T-helper 1 cell treated with Interleukin-12 subunit alpha and Interleukin-12 subunit beta and Interleukin-4 antibody, amounts not matched to agents 30 μg/mL and 1 μg/mL, for 36 hours (primary cell): Measurements from ENCODE around the gene LCP1.
"Not testable (repeated sequence)": the region's sequence is repeated elsewhere in the genome, so short reads cannot be mapped to it uniquely, and the experiment has no call there.

Experiments
- H3K27ac Mint-ChIP-seq: one replicate; pipeline ENCODE4 v1.8.0; 2021; ENCODE audit warnings: mild to moderate bottlenecking, mixed read lengths
- H3K27me3 Mint-ChIP-seq: one replicate; pipeline ENCODE4 v1.8.0; 2021; ENCODE audit warnings: low read depth, mixed read lengths
- H3K36me3 Mint-ChIP-seq: one replicate; pipeline ENCODE4 v1.8.0; 2021; ENCODE audit warnings: low read depth, mixed read lengths
- H3K4me1 Mint-ChIP-seq: one replicate; pipeline ENCODE4 v1.8.0; 2021; ENCODE audit warnings: low read depth, mixed read lengths
- H3K4me3 Mint-ChIP-seq: one replicate; pipeline ENCODE4 v1.8.0; 2021; ENCODE audit warnings: mild to moderate bottlenecking, moderate library complexity, mixed read lengths
- H3K9me3 Mint-ChIP-seq: one replicate; pipeline ENCODE4 v1.8.0; 2021; ENCODE audit warnings: mixed read lengths

Gene LCP1, protein sequence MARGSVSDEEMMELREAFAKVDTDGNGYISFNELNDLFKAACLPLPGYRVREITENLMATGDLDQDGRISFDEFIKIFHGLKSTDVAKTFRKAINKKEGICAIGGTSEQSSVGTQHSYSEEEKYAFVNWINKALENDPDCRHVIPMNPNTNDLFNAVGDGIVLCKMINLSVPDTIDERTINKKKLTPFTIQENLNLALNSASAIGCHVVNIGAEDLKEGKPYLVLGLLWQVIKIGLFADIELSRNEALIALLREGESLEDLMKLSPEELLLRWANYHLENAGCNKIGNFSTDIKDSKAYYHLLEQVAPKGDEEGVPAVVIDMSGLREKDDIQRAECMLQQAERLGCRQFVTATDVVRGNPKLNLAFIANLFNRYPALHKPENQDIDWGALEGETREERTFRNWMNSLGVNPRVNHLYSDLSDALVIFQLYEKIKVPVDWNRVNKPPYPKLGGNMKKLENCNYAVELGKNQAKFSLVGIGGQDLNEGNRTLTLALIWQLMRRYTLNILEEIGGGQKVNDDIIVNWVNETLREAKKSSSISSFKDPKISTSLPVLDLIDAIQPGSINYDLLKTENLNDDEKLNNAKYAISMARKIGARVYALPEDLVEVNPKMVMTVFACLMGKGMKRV

DNA sequence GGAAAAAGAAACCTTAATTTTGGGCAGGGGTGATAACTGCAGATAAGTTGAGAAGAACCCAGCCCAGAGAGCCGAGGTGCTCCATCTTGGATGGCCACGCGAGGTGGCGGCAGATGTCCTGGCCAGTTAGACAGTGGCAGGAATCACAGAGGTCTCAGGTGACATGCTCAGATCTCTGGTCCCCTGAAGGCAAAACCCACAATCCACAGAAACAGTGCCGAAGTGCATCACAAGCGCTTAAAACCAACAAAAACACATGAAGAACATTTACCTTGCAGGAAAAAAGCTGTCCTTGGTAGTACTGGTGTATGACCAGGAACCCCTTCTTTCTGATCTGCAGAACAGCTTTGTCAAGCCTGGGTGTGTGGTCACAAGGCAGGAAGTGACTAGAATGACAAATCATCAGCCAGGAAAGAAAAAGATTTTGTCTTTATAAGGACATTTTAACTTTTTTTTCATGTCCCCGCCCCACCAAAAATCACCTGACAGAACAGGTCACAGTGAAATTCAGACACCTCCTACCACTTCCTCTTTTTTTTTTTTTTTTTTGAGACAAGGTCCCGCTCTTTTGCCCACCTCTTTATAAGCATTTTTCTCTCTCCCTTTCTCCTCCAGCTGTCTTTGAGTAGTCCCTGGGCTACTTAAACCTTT, at the start of gene LCP1:
LCP1 (minus strand) TSS at position 338 of the 651 bp plus-strand sequence. CDS start 22,515 bp downstream, outside the sequence.
- Mint-ChIP-seq H3K27ac (peak within 1 kb of the TSS; percentile 98), H3K27me3 (no peaks in the 10 kb centered on the region), H3K9me3 (no peaks in the 10 kb centered on the region), H3K4me1 (peaks cover 50% of the 10 kb centered on the region), H3K36me3 (peaks cover 27% of the 10 kb centered on the region), H3K4me3 (peak within 1 kb of the TSS; percentile 99)

DNA sequence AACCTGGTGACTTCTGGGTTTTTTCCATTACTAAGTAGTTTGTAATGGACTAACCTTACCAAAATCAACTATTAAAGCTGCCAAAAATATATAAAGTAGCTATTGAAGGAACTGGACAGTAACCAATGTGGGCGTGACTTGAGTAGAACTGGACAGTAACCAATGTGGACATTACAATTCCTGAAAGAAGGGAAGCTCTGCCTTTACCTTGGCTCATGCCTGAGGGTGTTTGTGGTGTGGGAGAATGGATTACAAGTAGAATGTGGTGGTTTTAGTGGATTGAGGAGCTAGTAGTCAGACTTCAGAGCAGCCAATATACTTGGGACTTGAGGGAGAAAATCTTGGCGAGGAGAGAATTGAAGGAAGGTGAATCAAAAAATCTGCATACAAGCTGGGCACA, 47.3 kb upstream of the LCP1 start:
- Mint-ChIP-seq H3K4me3 (no peak overlapping the region), H3K27ac (no peak overlapping the region), H3K4me1 (no peaks in the 10 kb centered on the region), H3K9me3 (peaks cover 41% of the 10 kb centered on the region), H3K27me3 (no peaks in the 10 kb centered on the region), H3K36me3 (peaks cover 12% of the 10 kb centered on the region)

DNA sequence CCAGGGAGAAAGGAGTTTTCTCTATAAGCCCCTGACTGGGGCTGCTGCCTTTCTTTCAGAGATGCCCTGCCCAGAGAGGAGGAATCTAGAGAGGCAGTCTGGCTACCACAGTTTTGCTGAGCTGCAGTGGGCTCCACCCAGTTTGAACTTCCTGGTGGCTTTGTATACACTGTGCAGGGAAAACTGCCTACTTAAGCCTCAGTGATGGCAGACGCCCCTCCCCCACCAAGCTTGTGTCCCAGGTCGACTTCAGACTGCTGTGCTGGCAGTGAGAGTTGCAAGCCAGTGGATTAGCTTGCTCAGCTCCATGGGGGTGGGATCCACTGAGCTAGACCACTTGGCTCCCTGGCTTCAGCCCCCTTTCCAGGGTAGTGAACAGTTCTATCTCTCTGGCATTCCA, 38.3 kb upstream of the LCP1 start:
- H3K36me3 Mint-ChIP-seq = peaks cover 18% of the 10 kb centered on the region
- H3K4me3 Mint-ChIP-seq, H3K27ac Mint-ChIP-seq, H3K4me1 Mint-ChIP-seq: not testable (repeated sequence)
- H3K27me3 Mint-ChIP-seq = peaks cover 28% of the 10 kb centered on the region
- peaks cover 27% of the 10 kb centered on the region for H3K9me3 Mint-ChIP-seq

DNA sequence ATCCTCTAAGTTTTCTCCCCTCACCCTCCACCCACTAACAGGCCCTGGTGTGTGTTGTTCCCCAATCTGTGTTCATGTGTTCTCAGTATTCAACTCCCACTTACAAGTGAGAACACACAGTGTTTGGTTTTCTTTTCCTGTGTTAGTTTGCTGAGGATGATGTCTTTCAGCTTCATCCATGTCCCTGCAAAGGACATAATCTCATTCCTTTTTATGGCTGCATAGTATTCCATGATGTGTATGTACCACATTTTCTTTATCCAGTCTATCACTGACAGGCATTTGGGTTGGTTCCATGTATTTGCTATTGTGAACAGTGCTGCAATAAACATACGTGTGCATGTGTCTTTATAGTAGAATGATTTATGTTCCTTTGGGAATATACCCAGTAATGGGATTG, 32.8 kb upstream of the LCP1 start:
- H3K4me1 Mint-ChIP-seq = peaks cover 24% of the 10 kb centered on the region
- H3K27me3 Mint-ChIP-seq = peaks cover 28% of the 10 kb centered on the region
- H3K27ac Mint-ChIP-seq, H3K4me3 Mint-ChIP-seq: not testable (repeated sequence)
- H3K9me3 Mint-ChIP-seq = peaks cover 14% of the 10 kb centered on the region
- peaks cover 11% of the 10 kb centered on the region for H3K36me3 Mint-ChIP-seq

DNA sequence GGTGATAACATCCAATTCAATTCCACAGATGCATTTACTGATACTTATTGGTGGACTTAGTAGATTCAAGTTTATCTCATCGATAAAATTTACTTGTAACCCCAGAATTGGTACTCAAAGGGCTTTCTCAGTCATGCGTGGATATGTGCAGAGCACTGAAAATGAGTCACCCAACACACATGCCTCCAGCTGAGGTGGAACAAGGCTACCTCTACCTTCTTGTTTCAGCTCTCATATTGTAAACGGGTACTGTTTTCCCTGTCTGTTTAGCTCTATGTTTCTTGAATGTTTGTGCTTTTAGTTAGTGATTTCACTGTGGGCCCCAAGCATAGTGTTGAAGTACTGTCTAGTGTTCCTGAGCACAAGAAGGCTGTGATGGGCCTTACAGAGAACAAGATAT, 31.3 kb upstream of the LCP1 start:
- Mint-ChIP-seq H3K4me3 (no peak overlapping the region), H3K27me3 (peaks cover 18% of the 10 kb centered on the region), H3K27ac (no peak overlapping the region), H3K4me1 (peaks cover 23% of the 10 kb centered on the region), H3K9me3 (peaks cover 10% of the 10 kb centered on the region), H3K36me3 (peaks cover 10% of the 10 kb centered on the region)

DNA sequence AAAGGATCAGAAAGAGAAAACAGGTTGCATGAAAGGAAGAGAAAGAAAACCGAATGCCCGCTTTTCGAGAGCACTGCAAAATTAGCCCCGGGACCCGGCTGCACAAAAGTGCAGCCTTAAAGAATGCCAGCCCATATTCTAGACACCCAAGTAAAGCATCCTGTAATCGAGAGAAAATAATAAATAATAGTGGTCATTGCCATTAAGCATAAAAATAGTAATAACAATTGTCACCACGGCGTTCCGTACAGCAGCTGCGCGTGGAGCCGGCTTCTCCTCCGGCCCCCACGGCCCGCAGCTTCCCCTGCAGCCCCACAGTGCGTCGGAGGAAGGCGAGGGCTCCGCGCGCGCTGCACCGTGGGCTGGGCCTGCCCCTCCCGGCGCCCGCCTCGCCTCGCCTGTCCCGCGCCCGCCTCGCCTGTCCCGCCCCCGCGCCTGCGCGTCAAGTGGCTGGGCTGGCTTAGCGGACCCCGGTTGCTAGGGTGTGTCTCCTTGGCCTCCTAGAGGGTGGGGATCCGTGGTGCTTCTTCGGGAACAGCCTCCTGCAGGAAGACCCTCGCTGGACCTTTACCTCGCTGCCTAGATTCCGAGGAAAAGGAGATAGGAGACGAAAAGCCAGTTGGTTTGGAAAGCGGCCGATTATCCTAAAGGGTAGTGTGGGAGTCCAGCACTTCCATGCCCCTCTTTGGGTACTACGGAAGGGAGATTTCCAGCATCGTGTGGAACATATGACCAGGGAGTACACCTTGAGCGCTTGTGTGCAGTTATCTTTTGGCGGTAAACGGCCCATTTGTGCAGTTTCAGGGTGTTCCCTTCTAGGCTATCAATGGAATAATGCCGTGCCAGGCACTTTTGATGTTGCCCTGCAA, 29.7 kb upstream of the LCP1 start, which contains the start of gene LRRC63:
LRRC63 (plus strand) TSS at position 446 of the 869 bp plus-strand sequence. CDS start 1,107 bp downstream, outside the sequence.
- Mint-ChIP-seq H3K9me3 (peaks cover 4% of the 10 kb centered on the region), H3K27me3 (peaks cover 4% of the 10 kb centered on the region), H3K27ac (peak within 1 kb of the TSS; percentile 89), H3K4me1 (peaks cover 23% of the 10 kb centered on the region), H3K4me3 (peak within 1 kb of the TSS; percentile 91), H3K36me3 (peaks cover 5% of the 10 kb centered on the region)

DNA sequence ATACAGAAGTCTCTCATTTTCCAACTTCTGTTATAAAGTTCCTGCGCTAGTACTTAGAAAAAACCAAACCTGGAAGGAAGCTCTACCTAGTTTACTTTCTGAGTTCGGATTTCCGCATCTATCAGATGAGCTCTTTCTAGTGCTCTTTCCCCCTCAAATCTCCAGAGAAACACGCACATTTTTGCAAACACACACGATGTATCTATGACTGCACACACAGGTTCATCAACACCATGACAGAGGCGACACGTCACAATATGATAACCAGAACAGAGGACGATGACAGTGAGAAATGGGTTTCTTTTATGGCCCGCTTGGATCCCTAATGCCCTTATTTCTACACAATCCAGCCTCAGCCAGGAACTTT, 29.1 kb upstream of the LCP1 start:
- peaks cover under 1% of the 10 kb centered on the region for H3K36me3 Mint-ChIP-seq
- no peaks in the 10 kb centered on the region for H3K27me3 Mint-ChIP-seq
- H3K27ac Mint-ChIP-seq = peak overlapping the region; percentile 89
- peaks cover 23% of the 10 kb centered on the region for H3K4me1 Mint-ChIP-seq
- H3K4me3 Mint-ChIP-seq = peak overlapping the region; percentile 88
- peaks cover 4% of the 10 kb centered on the region for H3K9me3 Mint-ChIP-seq

DNA sequence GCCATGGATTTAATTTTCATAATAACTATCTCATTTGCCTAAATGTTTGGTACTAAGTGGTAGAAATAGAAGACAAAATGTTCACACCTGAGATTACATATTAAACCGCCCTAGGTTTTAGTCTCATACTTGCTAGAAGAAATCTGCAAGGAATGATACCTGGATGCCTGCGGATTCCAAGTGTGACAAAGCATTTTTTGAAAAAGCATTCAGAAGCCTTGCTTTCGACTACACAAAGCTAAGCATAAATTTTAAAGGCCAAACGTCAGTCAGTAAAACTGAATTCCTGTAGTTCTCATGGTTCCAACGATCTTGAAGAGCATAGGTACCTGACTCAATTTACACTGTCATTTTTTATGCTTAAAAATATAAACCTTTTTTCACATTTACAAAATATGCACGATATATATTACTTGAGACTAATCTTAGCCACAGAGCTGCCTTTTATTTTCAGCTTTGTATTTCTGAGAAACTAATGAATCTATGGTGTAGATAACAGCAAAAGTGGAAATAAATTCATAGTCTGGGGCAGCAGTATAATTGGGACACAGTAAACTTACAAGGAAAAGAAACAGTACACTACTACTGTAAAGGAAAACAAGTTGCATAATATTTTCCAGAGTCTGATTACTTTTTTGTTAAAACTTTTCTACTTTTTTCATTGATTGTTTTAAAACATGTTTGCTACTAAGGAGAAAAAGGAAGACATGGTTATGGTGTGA, 28.5 kb upstream of the LCP1 start:
- Mint-ChIP-seq H3K4me3 (peak overlapping the region; percentile 88), H3K36me3 (no peaks in the 10 kb centered on the region), H3K27ac (peak overlapping the region; percentile 89), H3K9me3 (peaks cover 4% of the 10 kb centered on the region), H3K4me1 (peaks cover 23% of the 10 kb centered on the region), H3K27me3 (no peaks in the 10 kb centered on the region)

DNA sequence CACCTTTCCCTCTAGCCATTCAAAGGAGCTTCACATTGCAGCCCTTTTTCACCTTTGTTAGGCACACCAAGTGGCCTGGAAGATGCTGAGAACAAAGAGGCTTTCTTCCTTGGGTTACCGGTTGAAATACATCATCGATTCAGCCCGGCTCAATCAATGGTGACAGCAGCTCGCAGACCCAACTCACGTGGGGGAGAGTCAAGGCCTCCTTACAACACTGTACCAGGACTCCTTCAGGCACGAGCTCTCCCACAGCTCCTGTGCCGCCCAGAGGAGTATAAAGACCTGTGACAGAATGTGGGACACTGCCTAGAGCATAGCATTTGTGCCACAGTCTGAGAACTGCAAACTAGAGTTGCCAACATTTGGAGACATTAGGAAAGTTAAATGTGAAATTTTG, 25.9 kb upstream of the LCP1 start:
- no peaks in the 10 kb centered on the region for H3K9me3 Mint-ChIP-seq
- H3K27ac Mint-ChIP-seq = no peak overlapping the region
- peaks cover 23% of the 10 kb centered on the region for H3K4me1 Mint-ChIP-seq
- H3K36me3 Mint-ChIP-seq = no peaks in the 10 kb centered on the region
- H3K4me3 Mint-ChIP-seq = no peak overlapping the region
- H3K27me3 Mint-ChIP-seq = no peaks in the 10 kb centered on the region

DNA sequence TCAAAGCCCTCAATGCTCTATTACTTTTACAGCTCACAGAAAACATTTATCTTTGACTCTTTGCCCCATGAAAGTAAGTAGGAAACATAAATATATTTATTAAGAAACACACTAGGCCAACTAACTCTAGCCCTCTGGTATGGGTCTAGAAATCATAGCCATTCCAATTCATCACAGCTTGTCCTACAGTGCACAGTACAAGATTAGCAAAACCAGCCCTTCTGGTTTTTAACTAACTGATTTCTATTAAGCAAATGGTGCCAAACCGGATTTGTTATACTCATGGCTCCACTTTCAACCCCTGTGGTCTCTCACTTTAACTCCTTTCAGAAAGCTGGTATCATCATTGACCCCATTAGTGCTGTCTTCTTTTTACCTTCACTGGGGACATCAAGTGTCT, 24.2 kb upstream of the LCP1 start:
- no peak overlapping the region for H3K27ac Mint-ChIP-seq
- H3K36me3 Mint-ChIP-seq = no peaks in the 10 kb centered on the region
- H3K4me3 Mint-ChIP-seq = no peak overlapping the region
- H3K4me1 Mint-ChIP-seq = peaks cover 26% of the 10 kb centered on the region
- H3K9me3 Mint-ChIP-seq = no peaks in the 10 kb centered on the region
- no peaks in the 10 kb centered on the region for H3K27me3 Mint-ChIP-seq

DNA sequence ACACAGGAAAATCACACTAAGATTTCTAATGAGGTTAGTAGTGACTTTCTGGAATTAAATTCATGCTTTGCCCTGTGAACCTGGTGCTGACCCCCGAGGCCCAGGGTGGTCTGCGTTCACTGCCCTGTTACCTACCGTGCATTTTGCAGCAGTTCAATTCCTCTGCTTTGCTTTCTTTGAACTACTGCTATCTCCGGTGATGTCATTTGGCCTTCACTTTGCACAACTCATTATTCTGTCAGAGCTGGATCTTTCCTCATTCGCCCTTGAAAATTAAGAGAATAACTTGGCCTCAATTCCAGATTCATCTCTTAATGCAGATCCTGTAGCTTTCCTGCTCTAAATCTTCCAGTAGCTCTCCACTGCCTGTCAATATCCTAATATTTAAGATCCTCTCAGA, 21.0 kb upstream of the LCP1 start:
- no peaks in the 10 kb centered on the region for H3K27me3 Mint-ChIP-seq
- H3K4me3 Mint-ChIP-seq = no peak overlapping the region
- no peaks in the 10 kb centered on the region for H3K9me3 Mint-ChIP-seq
- peaks cover 28% of the 10 kb centered on the region for H3K4me1 Mint-ChIP-seq
- peaks cover 2% of the 10 kb centered on the region for H3K36me3 Mint-ChIP-seq
- no peak overlapping the region for H3K27ac Mint-ChIP-seq

DNA sequence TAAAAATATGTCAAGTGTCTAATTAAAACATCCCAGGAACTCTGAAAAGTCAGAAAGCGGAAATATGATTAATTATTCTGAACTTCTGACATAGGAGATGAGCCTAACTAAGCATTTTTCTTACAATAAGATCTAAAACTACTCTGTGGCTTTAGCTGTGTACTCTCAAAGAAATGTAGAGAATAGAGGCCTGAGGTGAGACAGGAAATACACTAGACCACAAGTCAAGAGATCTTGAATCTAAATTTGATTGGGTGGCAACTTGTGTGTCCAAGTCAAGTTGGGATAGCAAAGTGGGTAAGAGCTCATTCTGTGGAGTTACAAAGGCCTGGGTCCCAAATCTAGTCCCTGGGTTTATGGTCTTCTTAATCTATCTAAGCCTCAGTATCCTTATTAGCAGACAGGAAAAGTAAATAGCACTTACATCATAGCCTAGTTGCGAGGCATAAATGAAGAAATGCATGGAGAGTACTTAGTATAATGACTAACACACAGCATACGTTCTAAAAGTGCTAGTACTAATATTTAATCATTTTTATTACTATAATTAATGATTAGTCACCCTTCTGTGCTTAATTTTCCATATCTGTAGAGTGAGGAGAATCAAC, 20.3 kb upstream of the LCP1 start:
- Mint-ChIP-seq H3K27ac (peak overlapping the region; percentile 64), H3K36me3 (peaks cover 2% of the 10 kb centered on the region), H3K27me3 (no peaks in the 10 kb centered on the region), H3K9me3 (no peaks in the 10 kb centered on the region), H3K4me1 (peaks cover 28% of the 10 kb centered on the region), H3K4me3 (peak overlapping the region; percentile 27)

DNA sequence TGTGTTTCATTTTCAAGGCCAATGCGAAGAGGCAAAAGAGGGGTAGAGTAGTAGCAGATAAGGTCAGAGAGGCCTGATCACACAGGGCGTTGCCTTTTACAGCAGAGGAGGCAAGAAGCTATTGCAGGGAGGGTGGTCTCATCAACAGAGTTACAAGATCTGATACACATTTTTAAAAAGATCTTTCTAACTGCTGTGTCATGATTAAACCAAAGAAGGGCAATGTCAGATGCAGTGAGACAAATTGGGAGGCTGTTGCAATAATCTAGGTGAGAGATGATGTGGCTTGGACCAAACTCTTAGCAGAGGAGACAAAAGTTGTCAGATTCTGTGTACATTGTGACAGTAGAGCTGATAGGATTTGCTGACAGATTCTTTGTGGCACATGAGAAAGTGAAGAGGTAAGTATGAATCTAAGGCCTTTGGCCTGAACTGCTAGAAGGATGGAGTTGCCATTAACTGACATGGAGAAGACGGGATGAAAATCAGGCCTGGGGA, 16.8 kb upstream of the LCP1 start:
- H3K27me3 Mint-ChIP-seq = no peaks in the 10 kb centered on the region
- H3K4me1 Mint-ChIP-seq = peaks cover 26% of the 10 kb centered on the region
- peaks cover 4% of the 10 kb centered on the region for H3K36me3 Mint-ChIP-seq
- no peak overlapping the region for H3K4me3 Mint-ChIP-seq
- no peaks in the 10 kb centered on the region for H3K9me3 Mint-ChIP-seq
- H3K27ac Mint-ChIP-seq = no peak overlapping the region
